Gastrocnemius medialis (tissue), 4 donors: Measurements from ENCODE around the gene GRIN2A.

Experiments used
- POLR2A ChIP-seq, 2 donors: fragments of 450-650 bp; IDR thresholded peaks; one replicate each; pipeline ENCODE4 v1.6.1; 2017; ENCODE audit warnings: antibody characterized with exemption in 2 of 2, mild to moderate bottlenecking in 2 of 2, moderate library complexity in 2 of 2
- TF ChIP-seq, protein P1 (sequence below), 5 experiments: fragments of 450-650 bp in 3 of 5; fragments of 200-600 bp in 2 of 5; sonication (generic) in 2 of 5; IDR thresholded peaks in 4 of 5; conservative IDR thresholded peaks in 1 of 5; 1 replicate in 4 of 5; 2 replicates in 1 of 5; pipeline ENCODE4 v1.5.1; 2016 to 2019; ENCODE audit warnings: antibody characterized with exemption in 5 of 5, mild to moderate bottlenecking in 3 of 5, moderate library complexity in 3 of 5

DNA sequence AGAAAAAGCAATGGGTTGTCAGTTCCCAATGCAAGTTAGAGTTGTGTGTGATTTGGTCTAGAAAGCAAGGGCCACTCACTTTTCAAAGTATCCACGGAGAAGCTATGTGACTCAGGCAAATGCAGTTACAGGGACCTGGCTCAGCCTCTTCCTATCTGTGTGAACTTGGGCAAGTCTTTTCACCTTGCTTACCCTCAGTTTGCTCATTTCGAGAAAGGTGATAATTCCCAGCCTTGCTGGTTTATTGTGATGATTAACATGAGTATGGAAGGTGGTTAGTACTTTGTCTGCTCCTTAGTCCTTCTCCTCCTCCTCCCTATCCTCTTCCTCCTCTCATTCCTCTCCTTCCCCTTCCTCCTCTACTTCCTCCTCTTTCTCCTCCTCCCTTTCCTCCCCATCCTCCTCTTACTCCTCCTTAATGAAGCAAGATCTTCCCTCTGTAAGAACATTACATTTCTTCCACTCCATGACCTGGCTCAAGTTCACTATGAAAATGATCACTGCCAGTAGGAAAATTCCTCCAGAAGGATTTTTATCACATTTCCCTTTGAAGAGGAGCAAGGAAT lies 204.0 kb downstream of the GRIN2A start:
- TF ChIP-seq, protein P1, sequence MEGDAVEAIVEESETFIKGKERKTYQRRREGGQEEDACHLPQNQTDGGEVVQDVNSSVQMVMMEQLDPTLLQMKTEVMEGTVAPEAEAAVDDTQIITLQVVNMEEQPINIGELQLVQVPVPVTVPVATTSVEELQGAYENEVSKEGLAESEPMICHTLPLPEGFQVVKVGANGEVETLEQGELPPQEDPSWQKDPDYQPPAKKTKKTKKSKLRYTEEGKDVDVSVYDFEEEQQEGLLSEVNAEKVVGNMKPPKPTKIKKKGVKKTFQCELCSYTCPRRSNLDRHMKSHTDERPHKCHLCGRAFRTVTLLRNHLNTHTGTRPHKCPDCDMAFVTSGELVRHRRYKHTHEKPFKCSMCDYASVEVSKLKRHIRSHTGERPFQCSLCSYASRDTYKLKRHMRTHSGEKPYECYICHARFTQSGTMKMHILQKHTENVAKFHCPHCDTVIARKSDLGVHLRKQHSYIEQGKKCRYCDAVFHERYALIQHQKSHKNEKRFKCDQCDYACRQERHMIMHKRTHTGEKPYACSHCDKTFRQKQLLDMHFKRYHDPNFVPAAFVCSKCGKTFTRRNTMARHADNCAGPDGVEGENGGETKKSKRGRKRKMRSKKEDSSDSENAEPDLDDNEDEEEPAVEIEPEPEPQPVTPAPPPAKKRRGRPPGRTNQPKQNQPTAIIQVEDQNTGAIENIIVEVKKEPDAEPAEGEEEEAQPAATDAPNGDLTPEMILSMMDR (IDR thresholded peaks at IDR 0.05 in 4 of 5, conservative IDR thresholded peaks at IDR 0.05 in 1 of 5) = no peak
- no peak for TF ChIP-seq POLR2A (IDR thresholded peaks at IDR 0.05)
